Neural cell (in vitro differentiated cells): ENCODE measurements around the gene TNRC6C. TPM values are rescaled to one million over a fixed set of nuclear protein-coding genes. Genes with fewer than 3 reads are reported as not detected.

Source experiments
- H2AFZ ChIP-seq: fragments of 200-600, 300-800 bp; sonication (generic), shearing (Covaris generic); 2 replicates; pipeline ENCODE4 v1.6.0; 2014; ENCODE audit warnings: low read depth, mild to moderate bottlenecking, antibody characterized with exemption, low read length, moderate library complexity
- H3F3A ChIP-seq: fragments of 200-600 bp; shearing (Covaris generic); 2 replicates; pipeline ENCODE4 v1.6.1; 2016; ENCODE audit warnings: mild to moderate bottlenecking, moderate library complexity, mixed read lengths, antibody characterized with exemption, low read length; ENCODE audit not compliant: insufficient read depth, poor library complexity, severe bottlenecking
- H3K27ac ChIP-seq: fragments of 200-600, 300-800 bp; sonication (generic), shearing (Covaris generic); 2 replicates; pipeline ENCODE4 v1.5.1; 2014; ENCODE audit warnings: mild to moderate bottlenecking, low read length, moderate library complexity
- H3K27me3 ChIP-seq: fragments of 300-800, 200-600 bp; sonication (generic), shearing (Covaris generic); 2 replicates; pipeline ENCODE4 v1.6.0; 2014; ENCODE audit warnings: mild to moderate bottlenecking, low read depth, low read length, moderate library complexity; ENCODE audit not compliant: insufficient read depth
- H3K36me3 ChIP-seq: fragments of 300-800, 200-600 bp; sonication (generic), shearing (Covaris generic); 2 replicates; pipeline ENCODE4 v1.5.1; 2014; ENCODE audit warnings: mild to moderate bottlenecking, antibody characterized with exemption, low read length, moderate library complexity; ENCODE audit not compliant: insufficient read depth
- H3K4me2 ChIP-seq: fragments of 300-800, 200-600 bp; sonication (generic), shearing (Covaris generic); 2 replicates; pipeline ENCODE4 v1.6.0; 2014; ENCODE audit warnings: mild to moderate bottlenecking, low read length
- H3K4me3 ChIP-seq: fragments of 300-800, 200-600 bp; sonication (generic), shearing (Covaris generic); 2 replicates; pipeline ENCODE4 v1.5.1; 2014; ENCODE audit warnings: mild to moderate bottlenecking, low read length, moderate library complexity
- H3K79me2 ChIP-seq: fragments of 200-600 bp; shearing (Covaris generic); replicated peaks from 2 replicates; pipeline ENCODE4 v1.6.0; 2014; ENCODE audit warnings: mild to moderate bottlenecking, low read length, moderate library complexity; ENCODE audit not compliant: insufficient read depth
- H3K9ac ChIP-seq: fragments of 300-800, 200-600 bp; sonication (generic), shearing (Covaris generic); 2 replicates; pipeline ENCODE4 v1.6.1; 2016; ENCODE audit warnings: mild to moderate bottlenecking, low read length, mixed read lengths
- H3K9me2 ChIP-seq: fragments of 200-600 bp; shearing (Covaris generic); 2 replicates; pipeline ENCODE4 v1.6.1; 2016; ENCODE audit warnings: mild to moderate bottlenecking, low read length, mixed read lengths; ENCODE audit not compliant: insufficient read depth
- H3K9me3 ChIP-seq: fragments of 200-600, 300-800 bp; sonication (generic), shearing (Covaris generic); 2 replicates; pipeline ENCODE4 v1.6.1; 2016; ENCODE audit warnings: mild to moderate bottlenecking, mixed run types, low read length, moderate library complexity, mixed read lengths
- H4K20me1 ChIP-seq: fragments of 200-600 bp; shearing (Covaris generic); 2 replicates; pipeline ENCODE4 v1.6.1; 2016; ENCODE audit warnings: mild to moderate bottlenecking, mixed run types; ENCODE audit not compliant: insufficient read depth
- CTCF ChIP-seq: fragments of 450-650 bp; IDR thresholded peaks from 2 replicates; pipeline ENCODE4 v1.5.1; 2014; ENCODE audit warnings: antibody characterized with exemption, mild to moderate bottlenecking, moderate library complexity; ENCODE audit not compliant: poor library complexity, severe bottlenecking
- EP300 ChIP-seq: fragments of 450-650 bp; conservative IDR thresholded peaks from 2 replicates; pipeline ENCODE4 v1.6.1; 2014; ENCODE audit warnings: antibody characterized with exemption, mild to moderate bottlenecking, moderate library complexity; ENCODE audit not compliant: poor library complexity, severe bottlenecking
- EZH2 ChIP-seq: fragments of 200-600, 300-800 bp; shearing (Covaris generic), sonication (generic); IDR thresholded peaks from 2 replicates; pipeline ENCODE4 v1.6.1; 2014; ENCODE audit warnings: antibody characterized with exemption, low read length, borderline replicate concordance, mild to moderate bottlenecking; ENCODE audit not compliant: insufficient read depth, poor library complexity, severe bottlenecking
- MXI1 ChIP-seq: fragments of 450-650 bp; conservative IDR thresholded peaks from 2 replicates; pipeline ENCODE4 v1.6.1; 2014; ENCODE audit warnings: antibody characterized with exemption, mild to moderate bottlenecking; ENCODE audit not compliant: poor library complexity, severe bottlenecking
- POLR2AphosphoS5 ChIP-seq: IDR thresholded peaks from 2 replicates; pipeline ENCODE4 v1.6.1; 2012
- RAD21 ChIP-seq: fragments of 450-650 bp; conservative IDR thresholded peaks from 2 replicates; pipeline ENCODE4 v1.6.1; 2014; ENCODE audit warnings: antibody characterized with exemption, mild to moderate bottlenecking, moderate library complexity
- REST ChIP-seq: IDR thresholded peaks from 2 replicates; pipeline ENCODE4 v1.6.1; 2012; ENCODE audit warnings: borderline replicate concordance
- SMC3 ChIP-seq: fragments of 450-650 bp; conservative IDR thresholded peaks from 2 replicates; pipeline ENCODE4 v1.6.1; 2014; ENCODE audit warnings: antibody characterized with exemption, mild to moderate bottlenecking, moderate library complexity; ENCODE audit not compliant: poor library complexity
- TAF1 ChIP-seq: IDR thresholded peaks from 2 replicates; pipeline ENCODE4 v1.6.1; 2012; ENCODE audit warnings: low read depth
- polyA plus RNA-seq: library from polyadenylated mRNA; depleted of rRNA; stranded (reverse); fragments of >200 nt; gene quantifications from 2 replicates; pipeline ENCODE4 v1.2.3, GENCODE V29; 2014

The TNRC6C gene
- polyA plus RNA-seq, 1 donor from 2014 or later: 15.4 TPM

GRCh38 chr17:77919276-77919675 is 39.2 kb upstream of the TNRC6C start:
- Histone ChIP-seq H4K20me1 (no peaks in the 10 kb centered on the region), H3K36me3 (no peaks in the 10 kb centered on the region), H3F3A (peaks cover 5% of the 10 kb centered on the region), H3K4me2 (no peak overlapping the region), H2AFZ (no peak overlapping the region), H3K4me3 (no peak overlapping the region), H3K9me2 (no peaks in the 10 kb centered on the region), H3K79me2 (no peaks in the 10 kb centered on the region), H3K27ac (no peak overlapping the region), H3K9ac (no peak overlapping the region), H3K9me3 (no peaks in the 10 kb centered on the region), H3K27me3 (no peaks in the 10 kb centered on the region)
- no peak for TF ChIP-seq EZH2
- TF ChIP-seq RAD21: no peak
- TF ChIP-seq CTCF: no peak
- no peak for TF ChIP-seq POLR2AphosphoS5
- no peak for TF ChIP-seq MXI1
- no peak for TF ChIP-seq EP300
- TF ChIP-seq SMC3: no peak
- TF ChIP-seq REST: no peak
- no peak for TF ChIP-seq TAF1

- no peaks in the 10 kb centered on the region for H3F3A ChIP-seq
- TF ChIP-seq REST (no peak), CTCF (no peak), RAD21 (no peak)
- no peak overlapping the region for H2AFZ ChIP-seq
Measured at GRCh38 chr17:77923135-77923534, 35.4 kb upstream of the TNRC6C start.

More at GRCh38 chr17:77923135-77923534, 35.4 kb upstream of the TNRC6C start:
- no peak overlapping the region for H3K4me3 ChIP-seq
- H3K79me2 ChIP-seq: no peaks in the 10 kb centered on the region
- H3K4me2 ChIP-seq: no peak overlapping the region
- no peaks in the 10 kb centered on the region for H3K36me3 ChIP-seq
- no peaks in the 10 kb centered on the region for H4K20me1 ChIP-seq
- no peaks in the 10 kb centered on the region for H3K9me2 ChIP-seq
- no peak overlapping the region for H3K27ac ChIP-seq
- H3K9me3 ChIP-seq: no peaks in the 10 kb centered on the region
- no peak overlapping the region for H3K9ac ChIP-seq
- no peaks in the 10 kb centered on the region for H3K27me3 ChIP-seq
